ENCODE measurements around the gene ARHGEF39.

DNA sequence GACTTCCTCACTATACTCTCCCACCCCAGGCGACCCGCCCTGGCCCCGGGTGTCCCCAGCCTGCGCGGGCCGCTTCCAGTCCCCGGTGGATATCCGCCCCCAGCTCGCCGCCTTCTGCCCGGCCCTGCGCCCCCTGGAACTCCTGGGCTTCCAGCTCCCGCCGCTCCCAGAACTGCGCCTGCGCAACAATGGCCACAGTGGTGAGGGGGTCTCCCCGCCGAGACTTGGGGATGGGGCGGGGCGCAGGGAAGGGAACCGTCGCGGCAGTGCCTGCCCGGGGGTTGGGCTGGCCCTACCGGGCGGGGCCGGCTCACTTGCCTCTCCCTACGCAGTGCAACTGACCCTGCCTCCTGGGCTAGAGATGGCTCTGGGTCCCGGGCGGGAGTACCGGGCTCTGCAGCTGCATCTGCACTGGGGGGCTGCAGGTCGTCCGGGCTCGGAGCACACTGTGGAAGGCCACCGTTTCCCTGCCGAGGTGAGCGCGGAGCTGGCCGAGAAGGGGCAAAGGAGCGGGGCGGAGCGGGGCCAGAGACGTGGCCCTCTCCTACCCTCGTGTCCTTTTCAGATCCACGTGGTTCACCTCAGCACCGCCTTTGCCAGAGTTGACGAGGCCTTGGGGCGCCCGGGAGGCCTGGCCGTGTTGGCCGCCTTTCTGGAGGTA is 10.9 kb upstream of the ARHGEF39 start:
- TF ChIP-seq, protein P1, sequence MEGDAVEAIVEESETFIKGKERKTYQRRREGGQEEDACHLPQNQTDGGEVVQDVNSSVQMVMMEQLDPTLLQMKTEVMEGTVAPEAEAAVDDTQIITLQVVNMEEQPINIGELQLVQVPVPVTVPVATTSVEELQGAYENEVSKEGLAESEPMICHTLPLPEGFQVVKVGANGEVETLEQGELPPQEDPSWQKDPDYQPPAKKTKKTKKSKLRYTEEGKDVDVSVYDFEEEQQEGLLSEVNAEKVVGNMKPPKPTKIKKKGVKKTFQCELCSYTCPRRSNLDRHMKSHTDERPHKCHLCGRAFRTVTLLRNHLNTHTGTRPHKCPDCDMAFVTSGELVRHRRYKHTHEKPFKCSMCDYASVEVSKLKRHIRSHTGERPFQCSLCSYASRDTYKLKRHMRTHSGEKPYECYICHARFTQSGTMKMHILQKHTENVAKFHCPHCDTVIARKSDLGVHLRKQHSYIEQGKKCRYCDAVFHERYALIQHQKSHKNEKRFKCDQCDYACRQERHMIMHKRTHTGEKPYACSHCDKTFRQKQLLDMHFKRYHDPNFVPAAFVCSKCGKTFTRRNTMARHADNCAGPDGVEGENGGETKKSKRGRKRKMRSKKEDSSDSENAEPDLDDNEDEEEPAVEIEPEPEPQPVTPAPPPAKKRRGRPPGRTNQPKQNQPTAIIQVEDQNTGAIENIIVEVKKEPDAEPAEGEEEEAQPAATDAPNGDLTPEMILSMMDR (IDR thresholded peaks at IDR 0.05; ENCODE audit: low read depth, low read length): no peak
- TF ChIP-seq POLR2A (IDR thresholded peaks at IDR 0.05; ENCODE audit: extremely low read depth, insufficient read length) (no peak), MYC (IDR thresholded peaks at IDR 0.05; ENCODE audit: low read depth, low read length) (no peak)
